B cell (primary cell): Measurements from ENCODE around the gene PFDN5.

Source experiments
- EZH2 ChIP-seq: IDR thresholded peaks from 2 replicates; pipeline ENCODE4 v1.6.1; 2012; ENCODE audit warnings: borderline replicate concordance, low read depth, mild to moderate bottlenecking, moderate library complexity, low read length; ENCODE audit not compliant: insufficient read depth, poor library complexity, severe bottlenecking
- TF ChIP-seq, protein P1 (sequence below): fragments of 200-600 bp; IDR thresholded peaks from one replicate; pipeline ENCODE4 v1.8.0; 2022; ENCODE audit warnings: antibody characterized with exemption, mild to moderate bottlenecking

DNA sequence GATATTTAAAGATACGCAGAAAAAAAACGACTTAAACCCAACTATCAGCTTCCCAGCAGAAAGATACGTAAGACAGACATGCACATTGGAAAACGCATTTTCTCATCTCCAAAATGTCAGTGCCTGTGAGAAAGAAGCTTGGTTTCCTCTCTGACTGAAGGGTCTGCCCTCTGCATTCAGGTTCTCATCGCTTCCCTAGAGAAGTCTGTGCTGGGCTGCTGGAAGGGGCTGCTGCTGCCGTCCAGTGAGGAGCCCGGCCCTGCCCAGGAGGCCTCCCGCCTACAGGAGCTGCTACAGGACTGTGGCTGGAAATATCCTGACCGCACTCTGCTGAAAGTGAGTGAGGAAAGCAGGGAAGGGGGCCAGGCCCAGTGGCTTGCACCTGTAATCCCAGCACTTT, 4.7 kb upstream of the PFDN5 start:
- TF ChIP-seq, protein P1, sequence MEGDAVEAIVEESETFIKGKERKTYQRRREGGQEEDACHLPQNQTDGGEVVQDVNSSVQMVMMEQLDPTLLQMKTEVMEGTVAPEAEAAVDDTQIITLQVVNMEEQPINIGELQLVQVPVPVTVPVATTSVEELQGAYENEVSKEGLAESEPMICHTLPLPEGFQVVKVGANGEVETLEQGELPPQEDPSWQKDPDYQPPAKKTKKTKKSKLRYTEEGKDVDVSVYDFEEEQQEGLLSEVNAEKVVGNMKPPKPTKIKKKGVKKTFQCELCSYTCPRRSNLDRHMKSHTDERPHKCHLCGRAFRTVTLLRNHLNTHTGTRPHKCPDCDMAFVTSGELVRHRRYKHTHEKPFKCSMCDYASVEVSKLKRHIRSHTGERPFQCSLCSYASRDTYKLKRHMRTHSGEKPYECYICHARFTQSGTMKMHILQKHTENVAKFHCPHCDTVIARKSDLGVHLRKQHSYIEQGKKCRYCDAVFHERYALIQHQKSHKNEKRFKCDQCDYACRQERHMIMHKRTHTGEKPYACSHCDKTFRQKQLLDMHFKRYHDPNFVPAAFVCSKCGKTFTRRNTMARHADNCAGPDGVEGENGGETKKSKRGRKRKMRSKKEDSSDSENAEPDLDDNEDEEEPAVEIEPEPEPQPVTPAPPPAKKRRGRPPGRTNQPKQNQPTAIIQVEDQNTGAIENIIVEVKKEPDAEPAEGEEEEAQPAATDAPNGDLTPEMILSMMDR: no peak
- no peak for TF ChIP-seq EZH2
